SK-N-SH (cell line): Measurements from ENCODE around the gene FAM219A. TPM values are rescaled to one million over a fixed set of nuclear protein-coding genes. Genes with fewer than 3 reads are reported as not detected.
"Not testable (repeated sequence)": the region's sequence is repeated elsewhere in the genome, so short reads cannot be mapped to it uniquely, and the experiment has no call there.

Experiments
- CTCF ChIA-PET: fragments of 300-600, 350-600 bp; formaldehyde crosslinking; extraction: SDS; loops from one replicate; lab custom pipeline; 2021; lab: Yijun Ruan, JAX
- POLR2A ChIA-PET: fragments of 350-600 bp; sonication (Branson Sonifier 250); formaldehyde crosslinking; extraction: SDS; loops from one replicate; lab custom pipeline; 2020; ENCODE audit warnings: antibody characterized with exemption, inconsistent platforms; lab: Yijun Ruan, JAX
- DNase-seq: peaks from one replicate; pipeline ENCODE4 v3.0.0; 2012
- H2AFZ ChIP-seq: fragments of 200-600 bp; sonication (generic); 2 replicates; pipeline ENCODE4 v1.8.1; 2016; ENCODE audit warnings: antibody characterized with exemption, mild to moderate bottlenecking, low read depth
- H3F3A ChIP-seq: fragments of 200-600 bp; sonication (generic); replicated peaks from 2 replicates; pipeline ENCODE3; 2016; ENCODE audit warnings: antibody characterized with exemption, mild to moderate bottlenecking; ENCODE audit not compliant: insufficient read depth
- H3K27ac ChIP-seq, 2 experiments: fragments of 200-500 bp in 1 of 2; fragments of 200-600 bp in 1 of 2; sonication (Bioruptor generic) in 1 of 2; sonication (generic), shearing (Covaris generic) in 1 of 2; 2 replicates each; pipeline versions ENCODE4 v1.5.1 to v1.6.1; 2014 to 2016; ENCODE audit warnings: low read depth in 2 of 2, inconsistent platforms in 1 of 2, low read length in 1 of 2, mild to moderate bottlenecking in 1 of 2, mixed read lengths in 1 of 2
- H3K27me3 ChIP-seq: fragments of 200-600 bp; sonication (generic), shearing (Covaris generic); 2 replicates; pipeline ENCODE4 v1.6.1; 2016; ENCODE audit warnings: mixed run types; ENCODE audit not compliant: insufficient read depth
- H3K36me3 ChIP-seq, 2 experiments: fragments of 200-500 bp in 1 of 2; fragments of 200-600 bp in 1 of 2; sonication (Bioruptor generic) in 1 of 2; sonication (generic) in 1 of 2; replicated peaks in 1 of 2; 2 replicates each; pipeline versions ENCODE3 to v1.5.1; 2014 to 2016; ENCODE audit warnings: low read length in 1 of 2, mild to moderate bottlenecking in 1 of 2; ENCODE audit not compliant: insufficient read depth in 2 of 2, control insufficient read depth in 1 of 2
- H3K4me1 ChIP-seq, 2 experiments: fragments of 200-500 bp in 1 of 2; fragments of 200-600 bp in 1 of 2; sonication (Bioruptor generic) in 1 of 2; sonication (generic), shearing (Covaris generic) in 1 of 2; 2 replicates each; pipeline versions ENCODE4 v1.5.1 to v1.6.1; 2014 to 2016; ENCODE audit warnings: low read depth in 1 of 2, low read length in 1 of 2, mixed run types in 1 of 2; ENCODE audit not compliant: insufficient read depth in 2 of 2, control insufficient read depth in 1 of 2
- H3K4me2 ChIP-seq: fragments of 200-600 bp; sonication (generic), shearing (Covaris generic); 2 replicates; pipeline ENCODE4 v1.6.1; 2017; ENCODE audit warnings: mixed run types
- H3K4me3 ChIP-seq, 2 experiments: fragments of 200-500 bp in 1 of 2; fragments of 200-600 bp in 1 of 2; sonication (Bioruptor generic) in 1 of 2; sonication (generic), shearing (Covaris generic) in 1 of 2; 2 replicates each; pipeline versions ENCODE4 v1.5.1 to v1.8.1; 2014 to 2016; ENCODE audit warnings: low read depth in 2 of 2, inconsistent platforms in 1 of 2, low read length in 1 of 2, mild to moderate bottlenecking in 1 of 2, mixed read lengths in 1 of 2, moderate library complexity in 1 of 2
- H3K79me2 ChIP-seq: fragments of 200-600 bp; sonication (generic); 2 replicates; pipeline ENCODE4 v1.8.1; 2017; ENCODE audit warnings: mild to moderate bottlenecking; ENCODE audit not compliant: insufficient read depth
- H3K9ac ChIP-seq: fragments of 200-600 bp; sonication (generic); 2 replicates; pipeline ENCODE4 v1.6.1; 2017; ENCODE audit warnings: mixed run types
- H3K9me2 ChIP-seq: fragments of 200-600 bp; sonication (generic); 2 replicates; pipeline ENCODE4 v1.6.1; 2017; ENCODE audit warnings: mixed run types
- H3K9me3 ChIP-seq: fragments of 200-600 bp; sonication (generic); 2 replicates; pipeline ENCODE4 v1.6.1; 2017; ENCODE audit warnings: mixed run types, mild to moderate bottlenecking, moderate library complexity
- H4K20me1 ChIP-seq: fragments of 200-600 bp; sonication (generic); 2 replicates; pipeline ENCODE4 v1.6.1; 2017; ENCODE audit warnings: mild to moderate bottlenecking, mixed run types; ENCODE audit not compliant: insufficient read depth
- CHD2 ChIP-seq: fragments of 150-350 bp; IDR thresholded peaks from 2 replicates; pipeline ENCODE4 v1.6.1; 2018; ENCODE audit warnings: low read length; ENCODE audit not compliant: partially characterized antibody
- ELF1 ChIP-seq: IDR thresholded peaks from 2 replicates; pipeline ENCODE4 v1.4.0; 2012
- EP300 ChIP-seq, 2 experiments: IDR thresholded peaks; 2 replicates each; pipeline versions ENCODE4 v1.4.0 to v1.6.1; 2012; ENCODE audit warnings: borderline replicate concordance in 1 of 2, low read depth in 1 of 2, low read length in 1 of 2
- IRF3 ChIP-seq: fragments of 150-350 bp; IDR thresholded peaks from 2 replicates; pipeline ENCODE4 v1.6.1; 2016; ENCODE audit warnings: mild to moderate bottlenecking, low read depth, low read length
- MXI1 ChIP-seq: IDR thresholded peaks from 2 replicates; pipeline ENCODE4 v1.6.1; 2012; ENCODE audit warnings: mild to moderate bottlenecking, low read depth, low read length, improper control_type of control experiment
- NFIC ChIP-seq: IDR thresholded peaks from 2 replicates; pipeline ENCODE4 v1.4.0; 2012; ENCODE audit warnings: borderline replicate concordance
- RXRA ChIP-seq: IDR thresholded peaks from 2 replicates; pipeline ENCODE4 v1.4.0; 2012; ENCODE audit warnings: low read depth, mild to moderate bottlenecking, borderline replicate concordance
- SIN3A ChIP-seq: IDR thresholded peaks from 2 replicates; pipeline ENCODE4 v1.6.1; 2012; ENCODE audit warnings: low read depth, mild to moderate bottlenecking, low read length, moderate library complexity, borderline replicate concordance
- ZBTB33 ChIP-seq: IDR thresholded peaks from 2 replicates; pipeline ENCODE4 v1.4.0; 2012; ENCODE audit warnings: low read depth, borderline replicate concordance
- WGBS: methylation state at CpG from one replicate; pipeline ENCODE4 v1.1.6; 2017; ENCODE audit warnings: low lambda C conversion rate; 5-methylcytosine and 5-hydroxymethylcytosine counted together
- polyA plus RNA-seq, 3 experiments: library from polyadenylated mRNA; depleted of rRNA; stranded (reverse); fragments of >200 nt; gene quantifications; 2 replicates each; pipeline ENCODE4 v1.2.3, GENCODE V29; 2012

FAM219A gene
- polyA plus RNA-seq, 1 of the 3 experiments (the other 2 are of a cell fraction): 15.7 TPM

GRCh38 chr9:34363619-34364351, 94.6 kb downstream of the FAM219A start:
- DNase-seq: no peak
- ChIA-PET POLR2A (no interaction called here), CTCF (interaction anchor here (0.8 to 2.1 kb wide), 5 partner anchors 9 to 122 kb away, joined by 3 to 6 read pairs (median 3); no protein-coding TSS in a partner anchor)
- Histone ChIP-seq H3K4me3 (no peak overlapping the region), H3K9me2 (no peaks in the 10 kb centered on the region), H3K27me3 (no peaks in the 10 kb centered on the region), H3K9ac (no peak overlapping the region), H3F3A (no peaks in the 10 kb centered on the region), H3K27ac (no peak overlapping the region), H3K36me3 (no peaks in the 10 kb centered on the region), H4K20me1 (no peaks in the 10 kb centered on the region), H3K4me2 (no peak overlapping the region), H3K4me1 (peaks cover 0 to 4% of the 10 kb centered on the region in 2 experiments; a peak in 2 of 4 replicates), H2AFZ (no peak overlapping the region), H3K79me2 (no peaks in the 10 kb centered on the region), H3K9me3 (no peaks in the 10 kb centered on the region)
- TF ChIP-seq IRF3: no peak
- no peak for TF ChIP-seq MXI1
- TF ChIP-seq CHD2: no peak
- 90% methylated on average over 13 of the region's 13 CpGs for WGBS

GRCh38 chr9:34362614-34363214, 95.7 kb downstream of the FAM219A start:
- no peaks in the 10 kb centered on the region for H3K9me2 ChIP-seq
- no peak for DNase-seq
- no peaks in the 10 kb centered on the region for H3K79me2 ChIP-seq
- no peaks in the 10 kb centered on the region for H3F3A ChIP-seq
- H3K4me2 ChIP-seq: no peak overlapping the region
- no peak overlapping the region for H3K9ac ChIP-seq
- ChIA-PET CTCF (interaction anchor here (0.8 kb wide), 1 partner anchor 31 kb away, joined by 3 read pairs; no protein-coding TSS in a partner anchor), POLR2A (no interaction called here)
- H3K4me3 ChIP-seq: no peak overlapping the region
- 85% methylated on average over 4 of the region's 4 CpGs for WGBS
- no peak overlapping the region for H3K27ac ChIP-seq
- H3K4me1 ChIP-seq: peaks cover 0 to 4% of the 10 kb centered on the region in 2 experiments; a peak in 2 of 4 replicates
- no peaks in the 10 kb centered on the region for H3K27me3 ChIP-seq
- no peak for TF ChIP-seq ZBTB33
- TF ChIP-seq ELF1: no peak
- no peak for TF ChIP-seq SIN3A
- no peak for TF ChIP-seq RXRA
- no peak for TF ChIP-seq EP300 (IDR thresholded peaks at IDR 0.05; ENCODE audit: borderline replicate concordance in 1 of 2, low read depth in 1 of 2, low read length in 1 of 2)
- TF ChIP-seq NFIC: no peak
- no peak overlapping the region for H2AFZ ChIP-seq
- H3K9me3 ChIP-seq: no peaks in the 10 kb centered on the region
- H3K36me3 ChIP-seq: no peaks in the 10 kb centered on the region
- no peaks in the 10 kb centered on the region for H4K20me1 ChIP-seq

GRCh38 chr9:34352957-34353356, 105.4 kb downstream of the FAM219A start:
- H3K4me2 ChIP-seq, H3K27ac ChIP-seq, H3K27me3 ChIP-seq, H3K36me3 ChIP-seq, H3K79me2 ChIP-seq, H3K9me3 ChIP-seq, H3K4me1 ChIP-seq, H4K20me1 ChIP-seq, H3K9me2 ChIP-seq, H3K4me3 ChIP-seq, H3K9ac ChIP-seq, H3F3A ChIP-seq, POLR2A ChIA-PET, DNase-seq, H2AFZ ChIP-seq: not testable (repeated sequence)
- 73% methylated on average over 1 of the region's 1 CpG for WGBS
- CTCF ChIA-PET: interaction anchor here (0.8 to 1.2 kb wide), 2 partner anchors 22 to 148 kb away, joined by 3 read pairs; no protein-coding TSS in a partner anchor

- CTCF ChIA-PET: interaction anchor here (0.8 kb wide), 1 partner anchor 22 kb away, joined by 3 read pairs; no protein-coding TSS in a partner anchor
- H3K9me3 ChIP-seq, DNase-seq, H3K4me3 ChIP-seq, H4K20me1 ChIP-seq, H3K9me2 ChIP-seq, POLR2A ChIA-PET, H3K36me3 ChIP-seq, H3K79me2 ChIP-seq, H3F3A ChIP-seq, H2AFZ ChIP-seq, H3K4me2 ChIP-seq, H3K27me3 ChIP-seq, H3K9ac ChIP-seq, H3K27ac ChIP-seq, H3K4me1 ChIP-seq: not testable (repeated sequence)
- 87% methylated on average over 7 of the region's 7 CpGs for WGBS
Measured at GRCh38 chr9:34352122-34352652, 106.2 kb downstream of the FAM219A start.
